Keratinocyte (primary cell): Measurements from ENCODE around the gene SGO2. TPM values are rescaled to one million over a fixed set of nuclear protein-coding genes. Genes with fewer than 3 reads are reported as not detected.

Source experiments
- DNase-seq: peaks from one replicate; pipeline ENCODE4 v3.0.0-alpha.2; 2011; ENCODE audit warnings: low read depth, missing footprints, low spot score
- FAIRE-seq: peaks from 2 replicates; lab custom pipeline; 2011; peaks lifted over from hg19 to GRCh38; lab: Jason Lieb, UNC
- H2AFZ ChIP-seq: 2 replicates; pipeline ENCODE4 v1.6.0; 2012; ENCODE audit warnings: low read length, control low read depth, inconsistent platforms; ENCODE audit not compliant: control insufficient read depth
- H3K27ac ChIP-seq: 2 replicates; pipeline ENCODE4 v1.5.1; 2011; ENCODE audit warnings: low read length; ENCODE audit not compliant: control insufficient read depth, insufficient read depth
- H3K27me3 ChIP-seq: 3 replicates; pipeline ENCODE4 v1.6.0; 2011; ENCODE audit warnings: low read length; ENCODE audit not compliant: control insufficient read depth, insufficient read depth; ENCODE audit errors: extremely low read depth
- H3K36me3 ChIP-seq, 2 experiments: 2 replicates in 1 of 2; 3 replicates in 1 of 2; pipeline ENCODE4 v1.5.1; 2011; ENCODE audit warnings: low read length in 2 of 2, mild to moderate bottlenecking in 1 of 2; ENCODE audit not compliant: control insufficient read depth in 2 of 2, insufficient read depth in 2 of 2; ENCODE audit errors: extremely low read depth in 1 of 2
- H3K4me1 ChIP-seq: 3 replicates; pipeline ENCODE4 v1.5.1; 2011; ENCODE audit warnings: low read length; ENCODE audit not compliant: control insufficient read depth, insufficient read depth; ENCODE audit errors: extremely low read depth
- H3K4me2 ChIP-seq: 3 replicates; pipeline ENCODE4 v1.6.0; 2011; ENCODE audit warnings: low read depth, low read length; ENCODE audit not compliant: control insufficient read depth, insufficient read depth; ENCODE audit errors: extremely low read depth
- H3K4me3 ChIP-seq, 3 experiments: fragments of 200-600 bp in 1 of 3; sonication (generic) in 1 of 3; 2 replicates in 2 of 3; 3 replicates in 1 of 3; pipeline ENCODE4 v1.5.1; 2011 to 2016; ENCODE audit warnings: low read length in 3 of 3, mild to moderate bottlenecking in 3 of 3, control low read depth in 2 of 3, inconsistent platforms in 1 of 3, low read depth in 1 of 3, mixed read lengths in 1 of 3, mixed run types in 1 of 3, moderate library complexity in 1 of 3; ENCODE audit not compliant: control insufficient read depth in 2 of 3, insufficient read depth in 2 of 3; ENCODE audit errors: extremely low read depth in 1 of 3
- H3K79me2 ChIP-seq: 2 replicates; pipeline ENCODE4 v1.6.0; 2012; ENCODE audit warnings: low read length; ENCODE audit not compliant: control insufficient read depth, insufficient read depth
- H3K9ac ChIP-seq: 3 replicates; pipeline ENCODE4 v1.6.0; 2011; ENCODE audit warnings: low read length; ENCODE audit not compliant: control insufficient read depth, insufficient read depth; ENCODE audit errors: extremely low read depth
- H3K9me1 ChIP-seq: 3 replicates; pipeline ENCODE4 v1.6.0; 2011; ENCODE audit warnings: low read length; ENCODE audit not compliant: control insufficient read depth, insufficient read depth; ENCODE audit errors: extremely low read depth
- H3K9me3 ChIP-seq: 2 replicates; pipeline ENCODE4 v1.5.1; 2012; ENCODE audit warnings: low read depth, low read length; ENCODE audit not compliant: control insufficient read depth
- H4K20me1 ChIP-seq: 3 replicates; pipeline ENCODE4 v1.6.0; 2011; ENCODE audit warnings: low read length; ENCODE audit not compliant: control insufficient read depth, insufficient read depth; ENCODE audit errors: extremely low read depth
- EZH2 ChIP-seq: IDR thresholded peaks from one replicate; pipeline ENCODE4 v1.6.1; 2012; ENCODE audit warnings: inconsistent platforms, mild to moderate bottlenecking, low read length, moderate library complexity
- dilution Hi-C: fragments of 300-500 bp; cut with MboI; formaldehyde crosslinking; loops from one replicate; pipeline ENCODE4 v1.7.0; 2020; ENCODE audit warnings: low sequenced_read_pairs; ENCODE audit not compliant: extremely low pct_ligation_motif_present
- polyA plus RNA-seq, 5 experiments: library from polyadenylated mRNA; depleted of rRNA in 3 of 5; stranded (reverse) in 3 of 5; stranded (forward) in 1 of 5; unstranded in 1 of 5; fragments of >200 nt; gene quantifications; 1 replicate in 1 of 5; 2 replicates in 3 of 5; 3 replicates in 1 of 5; pipeline versions ENCODE4 v1.2.1 to v1.2.3, GENCODE V29; 2011 to 2012; ENCODE audit warnings: missing spikeins in 2 of 5, low read depth in 1 of 5, low replicate concordance in 1 of 5
- TF ChIP-seq, protein P1 (sequence below), 3 experiments: IDR thresholded peaks in 1 of 3; conservative IDR thresholded peaks in 1 of 3; optimal IDR thresholded peaks in 1 of 3; 2 replicates in 2 of 3; 3 replicates in 1 of 3; pipeline versions ENCODE3 to v1.5.1; 2011; ENCODE audit warnings: low read length in 3 of 3, mild to moderate bottlenecking in 3 of 3, moderate library complexity in 2 of 3, control low read depth in 1 of 3, inconsistent platforms in 1 of 3; ENCODE audit not compliant: insufficient read depth in 2 of 3; ENCODE audit errors: extremely low read depth in 1 of 3

SGO2 gene
- polyA plus RNA-seq, 1 donor (not counting 4 experiments of a cell fraction or from before 2014, with no cell fraction given), result 8.6 TPM

DNA sequence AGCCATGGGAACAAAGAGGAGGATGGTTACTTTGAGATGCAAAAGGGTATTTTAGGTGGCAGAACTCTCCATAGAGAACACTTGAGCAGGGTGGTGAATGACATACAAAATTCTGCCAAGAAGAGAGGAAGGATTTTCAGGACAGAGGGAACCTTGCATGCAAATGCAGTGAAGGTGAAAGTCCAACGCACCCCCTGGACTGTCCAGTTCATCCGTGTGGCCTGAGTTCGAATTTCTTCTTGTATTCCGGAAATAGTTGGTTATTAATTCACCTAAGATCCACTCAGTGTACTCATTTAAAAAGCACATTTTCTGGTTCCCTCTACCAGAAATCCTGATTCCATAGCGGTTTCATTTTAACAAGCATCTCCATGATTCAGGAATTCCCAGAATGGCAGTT is 65.3 kb downstream of the SGO2 start:
- Histone ChIP-seq H3K36me3 (no peaks in the 10 kb centered on the region), H3K27ac (no peak overlapping the region), H3K4me2 (no peak overlapping the region), H4K20me1 (no peaks in the 10 kb centered on the region), H3K4me1 (peaks cover under 1% of the 10 kb centered on the region), H3K9me1 (no peaks in the 10 kb centered on the region), H3K9ac (no peak overlapping the region), H3K9me3 (no peaks in the 10 kb centered on the region), H3K27me3 (no peaks in the 10 kb centered on the region), H3K4me3 (no peak overlapping the region), H3K79me2 (no peaks in the 10 kb centered on the region), H2AFZ (no peak overlapping the region)
- dilution Hi-C loops, result no loop called here
- TF ChIP-seq, protein P1, sequence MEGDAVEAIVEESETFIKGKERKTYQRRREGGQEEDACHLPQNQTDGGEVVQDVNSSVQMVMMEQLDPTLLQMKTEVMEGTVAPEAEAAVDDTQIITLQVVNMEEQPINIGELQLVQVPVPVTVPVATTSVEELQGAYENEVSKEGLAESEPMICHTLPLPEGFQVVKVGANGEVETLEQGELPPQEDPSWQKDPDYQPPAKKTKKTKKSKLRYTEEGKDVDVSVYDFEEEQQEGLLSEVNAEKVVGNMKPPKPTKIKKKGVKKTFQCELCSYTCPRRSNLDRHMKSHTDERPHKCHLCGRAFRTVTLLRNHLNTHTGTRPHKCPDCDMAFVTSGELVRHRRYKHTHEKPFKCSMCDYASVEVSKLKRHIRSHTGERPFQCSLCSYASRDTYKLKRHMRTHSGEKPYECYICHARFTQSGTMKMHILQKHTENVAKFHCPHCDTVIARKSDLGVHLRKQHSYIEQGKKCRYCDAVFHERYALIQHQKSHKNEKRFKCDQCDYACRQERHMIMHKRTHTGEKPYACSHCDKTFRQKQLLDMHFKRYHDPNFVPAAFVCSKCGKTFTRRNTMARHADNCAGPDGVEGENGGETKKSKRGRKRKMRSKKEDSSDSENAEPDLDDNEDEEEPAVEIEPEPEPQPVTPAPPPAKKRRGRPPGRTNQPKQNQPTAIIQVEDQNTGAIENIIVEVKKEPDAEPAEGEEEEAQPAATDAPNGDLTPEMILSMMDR (optimal IDR thresholded peaks at IDR 0.05 in 1 of 3, IDR thresholded peaks at IDR 0.05 in 1 of 3, conservative IDR thresholded peaks at IDR 0.05 in 1 of 3; ENCODE audit: extremely low read depth in 1 of 3, insufficient read depth in 2 of 3, low read length in 3 of 3), result no peak
- no peak for TF ChIP-seq EZH2
- no peak for FAIRE-seq
- no peak for DNase-seq

DNA sequence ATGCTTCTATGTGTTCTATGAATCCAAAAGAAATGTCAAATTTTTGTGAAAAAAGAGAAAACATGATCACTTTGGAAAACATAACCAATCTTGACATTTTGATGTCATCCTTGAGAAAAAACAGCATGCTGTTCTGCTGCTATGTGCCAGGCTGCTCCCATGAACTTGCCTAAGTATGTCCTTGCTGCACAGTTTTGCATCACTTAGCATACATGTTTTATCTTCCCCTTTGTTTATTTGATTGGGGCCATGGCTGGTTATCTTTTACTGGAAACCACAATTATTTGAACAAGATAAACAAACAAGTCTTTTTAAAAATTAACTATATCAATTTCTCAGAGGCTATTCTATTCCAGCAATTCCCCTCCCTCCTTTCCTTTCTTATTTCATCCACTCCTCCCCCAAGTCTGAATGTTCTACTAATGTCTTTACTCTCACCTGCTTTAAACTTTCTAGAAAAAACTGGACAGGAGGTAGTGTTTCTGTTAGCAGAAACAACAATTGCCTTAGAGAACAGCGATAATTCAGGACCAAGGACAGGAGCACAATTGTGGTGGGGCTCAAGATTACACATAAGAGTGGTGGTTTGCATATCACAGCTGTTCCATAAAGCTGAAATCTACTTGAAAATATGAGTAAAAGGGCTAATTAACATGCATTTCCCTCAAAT is 66.5 kb downstream of the SGO2 start:
- Histone ChIP-seq H3K4me3 (no peak overlapping the region), H3K36me3 (no peaks in the 10 kb centered on the region), H3K27ac (no peak overlapping the region), H3K4me2 (no peak overlapping the region), H3K4me1 (no peaks in the 10 kb centered on the region), H3K79me2 (no peaks in the 10 kb centered on the region), H3K27me3 (no peaks in the 10 kb centered on the region), H4K20me1 (no peaks in the 10 kb centered on the region), H3K9me1 (no peaks in the 10 kb centered on the region), H3K9ac (no peak overlapping the region), H2AFZ (no peak overlapping the region), H3K9me3 (no peaks in the 10 kb centered on the region)
- no peak for TF ChIP-seq EZH2
- TF ChIP-seq, protein P1 (optimal IDR thresholded peaks at IDR 0.05 in 1 of 3, IDR thresholded peaks at IDR 0.05 in 1 of 3, conservative IDR thresholded peaks at IDR 0.05 in 1 of 3; ENCODE audit: extremely low read depth in 1 of 3, insufficient read depth in 2 of 3, low read length in 3 of 3), result no peak
- DNase-seq (no peak), FAIRE-seq (no peak)
- dilution Hi-C loops, result no loop called here
